ENCODE results near the gene SDCBP2. TPM values are rescaled to one million over a fixed set of nuclear protein-coding genes. Genes with fewer than 3 reads are reported as not detected.

The SDCBP2 gene
- total RNA-seq, 1 donor from 2014 or later = not detected

GRCh38 chr20:1301031-1301529 lies 27.9 kb downstream of the SDCBP2 start:
- intact Hi-C loops (cut with DNase I) = no loop called here
- Histone ChIP-seq H3K9me3 (no peaks in the 10 kb centered on the region), H3K27me3 (no peaks in the 10 kb centered on the region), H3K27ac (no peak overlapping the region), H3K4me3 (no peak overlapping the region), H3K4me1 (no peaks in the 10 kb centered on the region), H3K36me3 (peaks cover 17 to 36% of the 10 kb centered on the region in 2 donors)
- no peak for DNase-seq (ENCODE audit: low spot score in 2 of 2)
- TF ChIP-seq, protein P1, sequence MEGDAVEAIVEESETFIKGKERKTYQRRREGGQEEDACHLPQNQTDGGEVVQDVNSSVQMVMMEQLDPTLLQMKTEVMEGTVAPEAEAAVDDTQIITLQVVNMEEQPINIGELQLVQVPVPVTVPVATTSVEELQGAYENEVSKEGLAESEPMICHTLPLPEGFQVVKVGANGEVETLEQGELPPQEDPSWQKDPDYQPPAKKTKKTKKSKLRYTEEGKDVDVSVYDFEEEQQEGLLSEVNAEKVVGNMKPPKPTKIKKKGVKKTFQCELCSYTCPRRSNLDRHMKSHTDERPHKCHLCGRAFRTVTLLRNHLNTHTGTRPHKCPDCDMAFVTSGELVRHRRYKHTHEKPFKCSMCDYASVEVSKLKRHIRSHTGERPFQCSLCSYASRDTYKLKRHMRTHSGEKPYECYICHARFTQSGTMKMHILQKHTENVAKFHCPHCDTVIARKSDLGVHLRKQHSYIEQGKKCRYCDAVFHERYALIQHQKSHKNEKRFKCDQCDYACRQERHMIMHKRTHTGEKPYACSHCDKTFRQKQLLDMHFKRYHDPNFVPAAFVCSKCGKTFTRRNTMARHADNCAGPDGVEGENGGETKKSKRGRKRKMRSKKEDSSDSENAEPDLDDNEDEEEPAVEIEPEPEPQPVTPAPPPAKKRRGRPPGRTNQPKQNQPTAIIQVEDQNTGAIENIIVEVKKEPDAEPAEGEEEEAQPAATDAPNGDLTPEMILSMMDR (IDR thresholded peaks at IDR 0.05) = no peak

DNA sequence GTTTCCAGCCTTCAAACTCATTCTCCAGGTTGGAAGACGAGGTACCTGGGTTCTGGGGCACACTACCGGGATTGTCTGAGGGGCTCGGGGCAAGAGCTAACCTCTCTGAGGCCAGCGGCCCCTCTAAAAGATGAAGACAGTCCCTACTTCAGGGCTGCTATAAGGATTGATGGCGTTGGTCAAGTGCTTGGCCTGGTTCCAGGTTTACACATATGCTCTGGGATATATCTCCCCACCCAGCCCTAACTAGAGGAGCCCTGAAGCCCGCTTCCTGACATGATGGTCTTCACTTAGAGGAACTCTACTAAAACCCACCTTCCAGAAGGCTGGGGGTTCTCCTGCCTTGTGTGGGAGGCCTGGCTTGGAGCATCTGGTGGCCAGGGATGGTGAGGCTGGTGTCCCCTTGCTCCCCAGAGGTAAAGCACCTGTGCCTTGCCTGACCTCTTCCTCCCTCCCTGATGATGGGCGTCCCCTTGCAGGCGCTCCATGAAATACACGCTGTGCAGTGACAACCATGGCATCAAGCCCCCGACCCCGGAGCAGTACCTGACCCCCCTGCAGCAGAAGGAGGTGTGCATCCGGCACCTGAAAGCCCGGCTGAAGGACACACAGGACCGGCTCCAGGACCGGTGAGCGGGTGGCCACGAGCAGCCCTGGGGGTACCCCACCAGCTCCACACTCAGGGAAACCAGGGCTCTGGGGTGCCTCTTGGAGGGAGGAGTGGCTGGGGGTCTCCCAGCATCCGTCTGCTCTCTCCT lies 28.7 kb downstream of the SDCBP2 start:
- Histone ChIP-seq H3K27me3 (no peaks in the 10 kb centered on the region), H3K27ac (no peak overlapping the region), H3K36me3 (peaks cover 10 to 28% of the 10 kb centered on the region in 2 donors), H3K9me3 (no peaks in the 10 kb centered on the region), H3K4me1 (no peaks in the 10 kb centered on the region), H3K4me3 (no peak overlapping the region)
- TF ChIP-seq, protein P1 (IDR thresholded peaks at IDR 0.05) = no peak
- no peak for DNase-seq (ENCODE audit: low spot score in 2 of 2)
- intact Hi-C loops (cut with DNase I) = no loop called here

GRCh38 chr20:1299522-1299921 lies 29.4 kb downstream of the SDCBP2 start:
- intact Hi-C loops (cut with DNase I) = no loop called here

GRCh38 chr20:1298888-1299511 lies 29.9 kb downstream of the SDCBP2 start:
- H3K36me3 ChIP-seq = peaks cover 7 to 23% of the 10 kb centered on the region in 2 donors
- H3K4me3 ChIP-seq = no peak overlapping the region
- no peaks in the 10 kb centered on the region for H3K9me3 ChIP-seq
- H3K27ac ChIP-seq = no peak overlapping the region
- TF ChIP-seq, protein P1 (IDR thresholded peaks at IDR 0.05) = no peak
- H3K27me3 ChIP-seq = no peaks in the 10 kb centered on the region
- intact Hi-C loops (cut with DNase I) = no loop called here
- H3K4me1 ChIP-seq = no peaks in the 10 kb centered on the region
- no peak for DNase-seq (ENCODE audit: low spot score in 2 of 2)

More at GRCh38 chr20:1299522-1299921, 29.4 kb downstream of the SDCBP2 start:
- no peak for DNase-seq (ENCODE audit: low spot score in 2 of 2)
- Histone ChIP-seq H3K4me3 (no peak overlapping the region), H3K9me3 (no peaks in the 10 kb centered on the region), H3K27ac (no peak overlapping the region), H3K27me3 (no peaks in the 10 kb centered on the region), H3K36me3 (peaks cover 7 to 20% of the 10 kb centered on the region in 2 donors), H3K4me1 (no peaks in the 10 kb centered on the region)
- TF ChIP-seq, protein P1 (IDR thresholded peaks at IDR 0.05) = no peak

GRCh38 chr20:1298166-1298565 lies 30.8 kb downstream of the SDCBP2 start:
- intact Hi-C loops (cut with DNase I) = no loop called here

More at GRCh38 chr20:1298166-1298565, 30.8 kb downstream of the SDCBP2 start:
- Histone ChIP-seq H3K27ac (no peak overlapping the region), H3K36me3 (peaks cover 7 to 24% of the 10 kb centered on the region in 2 donors), H3K4me1 (no peaks in the 10 kb centered on the region), H3K9me3 (no peaks in the 10 kb centered on the region), H3K27me3 (no peaks in the 10 kb centered on the region), H3K4me3 (no peak overlapping the region)
- TF ChIP-seq, protein P1 (IDR thresholded peaks at IDR 0.05) = no peak
- DNase-seq (ENCODE audit: low spot score in 2 of 2) = no peak

Data from ascending aorta (tissue), 2 donors.